ENCODE results near the gene IL33.

GRCh38 chr9:6232336-6232945, 16.8 kb downstream of the IL33 start:
- TF ChIP-seq POLR2A (IDR thresholded peaks at IDR 0.05; ENCODE audit: extremely low read depth, insufficient read length), result no peak
- TF ChIP-seq, protein P1, sequence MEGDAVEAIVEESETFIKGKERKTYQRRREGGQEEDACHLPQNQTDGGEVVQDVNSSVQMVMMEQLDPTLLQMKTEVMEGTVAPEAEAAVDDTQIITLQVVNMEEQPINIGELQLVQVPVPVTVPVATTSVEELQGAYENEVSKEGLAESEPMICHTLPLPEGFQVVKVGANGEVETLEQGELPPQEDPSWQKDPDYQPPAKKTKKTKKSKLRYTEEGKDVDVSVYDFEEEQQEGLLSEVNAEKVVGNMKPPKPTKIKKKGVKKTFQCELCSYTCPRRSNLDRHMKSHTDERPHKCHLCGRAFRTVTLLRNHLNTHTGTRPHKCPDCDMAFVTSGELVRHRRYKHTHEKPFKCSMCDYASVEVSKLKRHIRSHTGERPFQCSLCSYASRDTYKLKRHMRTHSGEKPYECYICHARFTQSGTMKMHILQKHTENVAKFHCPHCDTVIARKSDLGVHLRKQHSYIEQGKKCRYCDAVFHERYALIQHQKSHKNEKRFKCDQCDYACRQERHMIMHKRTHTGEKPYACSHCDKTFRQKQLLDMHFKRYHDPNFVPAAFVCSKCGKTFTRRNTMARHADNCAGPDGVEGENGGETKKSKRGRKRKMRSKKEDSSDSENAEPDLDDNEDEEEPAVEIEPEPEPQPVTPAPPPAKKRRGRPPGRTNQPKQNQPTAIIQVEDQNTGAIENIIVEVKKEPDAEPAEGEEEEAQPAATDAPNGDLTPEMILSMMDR (IDR thresholded peaks at IDR 0.05; ENCODE audit: low read depth, low read length), result no peak
- no peak for TF ChIP-seq MYC (IDR thresholded peaks at IDR 0.05; ENCODE audit: low read depth, low read length)
- no peak for TF ChIP-seq MAX (IDR thresholded peaks at IDR 0.05; ENCODE audit: low read depth, low read length)
